Panc1 (cell line): Measurements from ENCODE around the gene NARS2. TPM values are rescaled to one million over a fixed set of nuclear protein-coding genes. Genes with fewer than 3 reads are reported as not detected.

ENCODE experiments used
- ATAC-seq: fragments of 200-7000 bp; cut with Tn5 transposase; 2 replicates; pipeline ENCODE4 v1.9.1; 2020; ENCODE audit warnings: mild to moderate bottlenecking, moderate library complexity
- BruUV-seq: library from RNA; stranded (reverse); fragments of 400-500 nt; replicated peaks from 2 replicates; lab custom pipeline; 2021; lab: Mats Ljungman, UMichigan
- CTCF ChIA-PET: fragments of 300-600 bp; sonication (Branson Sonifier 250); formaldehyde crosslinking; loops from one replicate; lab custom pipeline; 2022; ENCODE audit warnings: antibody characterized with exemption; lab: Charles Lee
- POLR2A ChIA-PET: fragments of 300-600 bp; sonication (Branson Sonifier 250); formaldehyde crosslinking; loops from one replicate; lab custom pipeline; 2022; ENCODE audit warnings: antibody characterized with exemption; lab: Charles Lee
- DNase-seq: peaks from one replicate; pipeline ENCODE4 v3.0.0-alpha.2; 2010; ENCODE audit warnings: low read depth, low spot score
- H3K27ac ChIP-seq: 2 replicates; pipeline ENCODE4 v1.5.1; 2011; ENCODE audit warnings: mild to moderate bottlenecking, low read length, inconsistent platforms
- H3K27me3 ChIP-seq: fragments of 200-500 bp; sonication (Bioruptor generic); 2 replicates; pipeline ENCODE4 v1.6.0; 2014; ENCODE audit warnings: low read length, inconsistent platforms; ENCODE audit not compliant: control insufficient read depth, insufficient read depth
- H3K36me3 ChIP-seq: fragments of 200-500 bp; sonication (Bioruptor generic); 2 replicates; pipeline ENCODE4 v1.5.1; 2014; ENCODE audit warnings: inconsistent platforms, mild to moderate bottlenecking, low read length, moderate library complexity; ENCODE audit not compliant: control insufficient read depth, insufficient read depth
- H3K4me1 ChIP-seq: 2 replicates; pipeline ENCODE4 v1.5.1; 2011; ENCODE audit warnings: inconsistent platforms, mild to moderate bottlenecking, low read length, moderate library complexity; ENCODE audit not compliant: control insufficient read depth, insufficient read depth
- H3K4me3 ChIP-seq, 2 experiments: 2 replicates each; pipeline ENCODE4 v1.5.1; 2011 to 2012; ENCODE audit warnings: low read depth in 2 of 2, low read length in 2 of 2, mild to moderate bottlenecking in 2 of 2, inconsistent platforms in 1 of 2, moderate library complexity in 1 of 2
- H3K9me3 ChIP-seq: fragments of 200-500 bp; sonication (Bioruptor generic); 2 replicates; pipeline ENCODE4 v1.5.1; 2014; ENCODE audit warnings: low read depth, mild to moderate bottlenecking, inconsistent platforms, low read length, moderate library complexity; ENCODE audit not compliant: control insufficient read depth, insufficient read depth
- POLR2AphosphoS5 ChIP-seq: IDR thresholded peaks from 2 replicates; pipeline ENCODE4 v1.6.1; 2012; ENCODE audit warnings: mild to moderate bottlenecking, low read depth, low read length, moderate library complexity
- SIN3A ChIP-seq: IDR thresholded peaks from 2 replicates; pipeline ENCODE4 v1.6.1; 2012; ENCODE audit warnings: low read depth, mild to moderate bottlenecking, low read length, moderate library complexity, borderline replicate concordance; ENCODE audit not compliant: insufficient read depth
- TCF7L2 ChIP-seq: IDR thresholded peaks from 2 replicates; pipeline ENCODE4 v1.6.1; 2011; ENCODE audit warnings: mild to moderate bottlenecking, low read depth, low read length, inconsistent platforms
- in situ Hi-C: cut with HindIII; loops from 2 replicates; pipeline ENCODE4 v1.10.0; 2016; ENCODE audit warnings: low sequenced_read_pairs, low pct_unique_long_range_greater_than_20kb
- intact Hi-C: fragments of 100-400 bp; cut with micrococcal nuclease; formaldehyde crosslinking; loops from one replicate; pipeline ENCODE4 v1.10.0; 2022; ENCODE audit not compliant: unreplicated experiment
- total RNA-seq: library from RNA; stranded (reverse); gene quantifications from one replicate; pipeline ENCODE4 v1.2.1, GENCODE V29; 2021; ENCODE audit not compliant: unreplicated experiment
- TF ChIP-seq, protein P1 (sequence below), 2 experiments: IDR thresholded peaks; 2 replicates each; pipeline ENCODE4 v1.6.1; 2011 to 2012; ENCODE audit warnings: low read depth in 2 of 2, control low read depth in 1 of 2, low read length in 1 of 2, mild to moderate bottlenecking in 1 of 2, moderate library complexity in 1 of 2; ENCODE audit not compliant: insufficient read depth in 1 of 2
- TF ChIP-seq, protein P2 (sequence below): fragments of 450-650 bp; IDR thresholded peaks from 2 replicates; pipeline ENCODE4 v1.5.1; 2017; ENCODE audit warnings: mild to moderate bottlenecking

NARS2 gene
- total RNA-seq, 1 experiment from 2014 or later, result 29.8 TPM

DNA sequence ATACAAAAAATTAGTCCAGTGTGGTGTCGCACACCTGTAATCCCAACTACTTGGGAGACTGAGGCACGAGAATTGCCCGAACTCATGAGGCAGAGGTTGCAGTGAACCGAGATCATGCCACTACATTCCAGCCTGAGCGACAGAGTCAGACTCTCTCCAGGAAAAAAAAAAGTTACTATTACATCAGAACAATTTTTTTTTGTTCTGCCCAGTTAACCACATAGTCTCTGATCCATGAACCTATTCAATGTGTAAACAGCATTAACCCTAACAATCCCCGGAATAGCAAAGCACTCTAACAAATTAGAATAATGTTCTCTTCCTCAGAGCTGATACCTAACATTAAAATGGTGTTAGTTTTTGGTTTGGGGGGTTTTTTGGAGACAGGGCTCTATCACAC, 4.6 kb downstream of the NARS2 start:
- Histone ChIP-seq H3K27me3 (no peaks in the 10 kb centered on the region), H3K36me3 (peaks cover 25% of the 10 kb centered on the region), H3K9me3 (no peaks in the 10 kb centered on the region), H3K4me1 (peaks cover 10% of the 10 kb centered on the region), H3K27ac (no peak overlapping the region), H3K4me3 (no peak overlapping the region)
- BruUV-seq, result no TSS peak
- intact Hi-C loops (no loop called here), in situ Hi-C loops (no loop called here)
- TF ChIP-seq, protein P1, sequence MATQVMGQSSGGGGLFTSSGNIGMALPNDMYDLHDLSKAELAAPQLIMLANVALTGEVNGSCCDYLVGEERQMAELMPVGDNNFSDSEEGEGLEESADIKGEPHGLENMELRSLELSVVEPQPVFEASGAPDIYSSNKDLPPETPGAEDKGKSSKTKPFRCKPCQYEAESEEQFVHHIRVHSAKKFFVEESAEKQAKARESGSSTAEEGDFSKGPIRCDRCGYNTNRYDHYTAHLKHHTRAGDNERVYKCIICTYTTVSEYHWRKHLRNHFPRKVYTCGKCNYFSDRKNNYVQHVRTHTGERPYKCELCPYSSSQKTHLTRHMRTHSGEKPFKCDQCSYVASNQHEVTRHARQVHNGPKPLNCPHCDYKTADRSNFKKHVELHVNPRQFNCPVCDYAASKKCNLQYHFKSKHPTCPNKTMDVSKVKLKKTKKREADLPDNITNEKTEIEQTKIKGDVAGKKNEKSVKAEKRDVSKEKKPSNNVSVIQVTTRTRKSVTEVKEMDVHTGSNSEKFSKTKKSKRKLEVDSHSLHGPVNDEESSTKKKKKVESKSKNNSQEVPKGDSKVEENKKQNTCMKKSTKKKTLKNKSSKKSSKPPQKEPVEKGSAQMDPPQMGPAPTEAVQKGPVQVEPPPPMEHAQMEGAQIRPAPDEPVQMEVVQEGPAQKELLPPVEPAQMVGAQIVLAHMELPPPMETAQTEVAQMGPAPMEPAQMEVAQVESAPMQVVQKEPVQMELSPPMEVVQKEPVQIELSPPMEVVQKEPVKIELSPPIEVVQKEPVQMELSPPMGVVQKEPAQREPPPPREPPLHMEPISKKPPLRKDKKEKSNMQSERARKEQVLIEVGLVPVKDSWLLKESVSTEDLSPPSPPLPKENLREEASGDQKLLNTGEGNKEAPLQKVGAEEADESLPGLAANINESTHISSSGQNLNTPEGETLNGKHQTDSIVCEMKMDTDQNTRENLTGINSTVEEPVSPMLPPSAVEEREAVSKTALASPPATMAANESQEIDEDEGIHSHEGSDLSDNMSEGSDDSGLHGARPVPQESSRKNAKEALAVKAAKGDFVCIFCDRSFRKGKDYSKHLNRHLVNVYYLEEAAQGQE (IDR thresholded peaks at IDR 0.05; ENCODE audit: insufficient read depth in 1 of 2, low read depth in 2 of 2, low read length in 1 of 2), result no peak
- TF ChIP-seq SIN3A, result no peak
- no peak for TF ChIP-seq POLR2AphosphoS5
- TF ChIP-seq, protein P2, sequence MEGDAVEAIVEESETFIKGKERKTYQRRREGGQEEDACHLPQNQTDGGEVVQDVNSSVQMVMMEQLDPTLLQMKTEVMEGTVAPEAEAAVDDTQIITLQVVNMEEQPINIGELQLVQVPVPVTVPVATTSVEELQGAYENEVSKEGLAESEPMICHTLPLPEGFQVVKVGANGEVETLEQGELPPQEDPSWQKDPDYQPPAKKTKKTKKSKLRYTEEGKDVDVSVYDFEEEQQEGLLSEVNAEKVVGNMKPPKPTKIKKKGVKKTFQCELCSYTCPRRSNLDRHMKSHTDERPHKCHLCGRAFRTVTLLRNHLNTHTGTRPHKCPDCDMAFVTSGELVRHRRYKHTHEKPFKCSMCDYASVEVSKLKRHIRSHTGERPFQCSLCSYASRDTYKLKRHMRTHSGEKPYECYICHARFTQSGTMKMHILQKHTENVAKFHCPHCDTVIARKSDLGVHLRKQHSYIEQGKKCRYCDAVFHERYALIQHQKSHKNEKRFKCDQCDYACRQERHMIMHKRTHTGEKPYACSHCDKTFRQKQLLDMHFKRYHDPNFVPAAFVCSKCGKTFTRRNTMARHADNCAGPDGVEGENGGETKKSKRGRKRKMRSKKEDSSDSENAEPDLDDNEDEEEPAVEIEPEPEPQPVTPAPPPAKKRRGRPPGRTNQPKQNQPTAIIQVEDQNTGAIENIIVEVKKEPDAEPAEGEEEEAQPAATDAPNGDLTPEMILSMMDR, result no peak
- TF ChIP-seq TCF7L2, result no peak
- ATAC-seq (no peak), DNase-seq (no peak)
- CTCF ChIA-PET, result no interaction called here
- POLR2A ChIA-PET, result no interaction called here

DNA sequence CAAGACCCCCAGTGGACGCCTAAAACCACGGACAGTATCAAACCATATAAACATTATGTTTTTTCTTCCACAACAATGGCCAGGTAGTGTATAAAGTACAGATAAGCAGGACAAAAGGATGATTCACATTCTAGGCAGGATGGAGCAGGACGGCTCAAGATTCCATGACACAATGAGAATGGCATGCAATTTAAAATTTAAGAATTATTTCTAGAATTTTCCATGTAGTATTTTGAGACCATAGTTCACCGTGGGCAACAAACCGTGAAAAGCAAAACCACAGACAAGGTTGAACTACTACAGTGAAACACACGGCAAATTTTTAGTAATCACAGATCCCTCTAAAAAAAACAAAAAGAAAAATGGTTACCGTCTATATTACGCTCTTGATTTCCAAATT, 7.5 kb downstream of the NARS2 start:
- intact Hi-C loops (no loop called here), in situ Hi-C loops (no loop called here)
- ATAC-seq (no peak), DNase-seq (no peak)
- Histone ChIP-seq H3K27me3 (no peaks in the 10 kb centered on the region), H3K9me3 (no peaks in the 10 kb centered on the region), H3K4me3 (no peak overlapping the region), H3K27ac (no peak overlapping the region), H3K4me1 (0 out of 2 replicates have a peak, but pooled peaks cover 2% of the 10 kb centered on the region), H3K36me3 (peaks cover 22% of the 10 kb centered on the region)
- ChIA-PET CTCF (no interaction called here), POLR2A (no interaction called here)
- TF ChIP-seq, protein P2, result no peak
- no peak for TF ChIP-seq SIN3A
- TF ChIP-seq, protein P1 (IDR thresholded peaks at IDR 0.05; ENCODE audit: insufficient read depth in 1 of 2, low read depth in 2 of 2, low read length in 1 of 2), result no peak
- TF ChIP-seq POLR2AphosphoS5, result no peak
- TF ChIP-seq TCF7L2, result no peak
- no TSS peak for BruUV-seq
